Osteoblast (primary cell): Measurements from ENCODE around the gene WDR49. TPM values are rescaled to one million over a fixed set of nuclear protein-coding genes. Genes with fewer than 3 reads are reported as not detected.

Experiments used
- DNase-seq: peaks from one replicate; pipeline ENCODE4 v3.0.0; 2011; ENCODE audit warnings: low spot score, mixed read lengths; ENCODE audit not compliant: insufficient read length; ENCODE audit errors: missing footprints
- H2AFZ ChIP-seq: 2 replicates; pipeline ENCODE4 v1.6.0; 2011; ENCODE audit warnings: mild to moderate bottlenecking, low read length
- H3K27ac ChIP-seq: 2 replicates; pipeline ENCODE4 v1.5.1; 2011; ENCODE audit warnings: mild to moderate bottlenecking, low read depth, low read length, moderate library complexity
- H3K27me3 ChIP-seq: 2 replicates; pipeline ENCODE4 v1.6.0; 2012; ENCODE audit warnings: mild to moderate bottlenecking, control low read depth, inconsistent platforms, low read length, moderate library complexity; ENCODE audit not compliant: insufficient read depth
- H3K36me3 ChIP-seq: 2 replicates; pipeline ENCODE4 v1.5.1; 2011; ENCODE audit warnings: mild to moderate bottlenecking, low read length, control low read depth, moderate library complexity; ENCODE audit not compliant: insufficient read depth
- H3K4me1 ChIP-seq: 2 replicates; pipeline ENCODE4 v1.5.1; 2011; ENCODE audit warnings: mild to moderate bottlenecking, low read length, control low read depth, moderate library complexity; ENCODE audit not compliant: insufficient read depth
- H3K4me2 ChIP-seq: 2 replicates; pipeline ENCODE4 v1.6.0; 2011; ENCODE audit warnings: mild to moderate bottlenecking, low read length; ENCODE audit not compliant: insufficient read depth
- H3K4me3 ChIP-seq: fragments of 200-600 bp; sonication (generic); 3 replicates; pipeline ENCODE4 v1.5.1; 2012; ENCODE audit warnings: mild to moderate bottlenecking, low read length, inconsistent platforms; ENCODE audit not compliant: insufficient read depth
- H3K79me2 ChIP-seq: 2 replicates; pipeline ENCODE4 v1.6.0; 2012; ENCODE audit warnings: mild to moderate bottlenecking, low read length, control low read depth, inconsistent platforms; ENCODE audit not compliant: insufficient read depth
- H3K9me3 ChIP-seq: 2 replicates; pipeline ENCODE4 v1.5.1; 2011; ENCODE audit warnings: low read depth, low read length, control low read depth
- H4K20me1 ChIP-seq: 2 replicates; pipeline ENCODE4 v1.6.0; 2012; ENCODE audit warnings: mild to moderate bottlenecking, low read length, control low read depth; ENCODE audit not compliant: insufficient read depth
- total RNA-seq: library from RNA; depleted of rRNA; stranded (reverse); fragments of >200 nt; gene quantifications from 2 replicates; pipeline ENCODE4 v1.2.3, GENCODE V29; 2012
- TF ChIP-seq, protein P1 (sequence below): IDR thresholded peaks from 2 replicates; pipeline ENCODE4 v1.5.1; 2011; ENCODE audit warnings: mild to moderate bottlenecking, low read depth, low read length, moderate library complexity; ENCODE audit errors: extremely low read depth

The WDR49 gene
- total RNA-seq, 1 donor = under 0.01 TPM

- no peaks in the 10 kb centered on the region for H3K9me3 ChIP-seq
- no peak overlapping the region for H3K4me3 ChIP-seq
- H3K79me2 ChIP-seq = no peaks in the 10 kb centered on the region
- H3K4me2 ChIP-seq = no peak overlapping the region
- TF ChIP-seq, protein P1, sequence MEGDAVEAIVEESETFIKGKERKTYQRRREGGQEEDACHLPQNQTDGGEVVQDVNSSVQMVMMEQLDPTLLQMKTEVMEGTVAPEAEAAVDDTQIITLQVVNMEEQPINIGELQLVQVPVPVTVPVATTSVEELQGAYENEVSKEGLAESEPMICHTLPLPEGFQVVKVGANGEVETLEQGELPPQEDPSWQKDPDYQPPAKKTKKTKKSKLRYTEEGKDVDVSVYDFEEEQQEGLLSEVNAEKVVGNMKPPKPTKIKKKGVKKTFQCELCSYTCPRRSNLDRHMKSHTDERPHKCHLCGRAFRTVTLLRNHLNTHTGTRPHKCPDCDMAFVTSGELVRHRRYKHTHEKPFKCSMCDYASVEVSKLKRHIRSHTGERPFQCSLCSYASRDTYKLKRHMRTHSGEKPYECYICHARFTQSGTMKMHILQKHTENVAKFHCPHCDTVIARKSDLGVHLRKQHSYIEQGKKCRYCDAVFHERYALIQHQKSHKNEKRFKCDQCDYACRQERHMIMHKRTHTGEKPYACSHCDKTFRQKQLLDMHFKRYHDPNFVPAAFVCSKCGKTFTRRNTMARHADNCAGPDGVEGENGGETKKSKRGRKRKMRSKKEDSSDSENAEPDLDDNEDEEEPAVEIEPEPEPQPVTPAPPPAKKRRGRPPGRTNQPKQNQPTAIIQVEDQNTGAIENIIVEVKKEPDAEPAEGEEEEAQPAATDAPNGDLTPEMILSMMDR = no peak
- no peak for DNase-seq
- no peaks in the 10 kb centered on the region for H3K27me3 ChIP-seq
- no peaks in the 10 kb centered on the region for H3K36me3 ChIP-seq
- H2AFZ ChIP-seq = no peak overlapping the region
- no peaks in the 10 kb centered on the region for H3K4me1 ChIP-seq
- H4K20me1 ChIP-seq = no peaks in the 10 kb centered on the region
- H3K27ac ChIP-seq = no peak overlapping the region
Observed at GRCh38 chr3:167493244-167493643, 160.5 kb downstream of the WDR49 start.

DNA sequence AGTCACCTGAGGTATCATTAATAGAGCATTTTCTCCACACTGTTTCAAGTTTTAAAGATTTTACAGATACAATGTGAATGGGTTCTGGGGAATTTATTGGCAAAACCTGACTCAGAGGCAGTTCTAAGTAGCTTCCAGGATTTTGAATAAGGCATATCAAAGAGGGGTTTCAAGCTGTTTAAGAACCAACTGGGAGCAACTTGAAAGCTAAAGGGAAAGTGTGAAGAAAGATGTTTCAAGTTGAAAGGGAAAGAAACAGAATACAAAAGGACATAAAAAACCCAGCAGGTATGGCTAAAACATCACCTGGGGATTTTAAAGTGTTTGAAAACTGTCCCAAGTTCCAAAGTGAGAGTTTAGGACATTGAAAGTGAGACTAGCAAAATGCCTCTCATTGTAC is 162.1 kb downstream of the WDR49 start:
- no peak overlapping the region for H3K4me2 ChIP-seq
- TF ChIP-seq, protein P1 = no peak
- no peak overlapping the region for H3K27ac ChIP-seq

GRCh38 chr3:167489571-167489970 is 164.2 kb downstream of the WDR49 start:
- TF ChIP-seq, protein P1 = no peak
- no peaks in the 10 kb centered on the region for H4K20me1 ChIP-seq
- H2AFZ ChIP-seq = no peak overlapping the region
- no peaks in the 10 kb centered on the region for H3K27me3 ChIP-seq
- no peak for DNase-seq
- H3K36me3 ChIP-seq = no peaks in the 10 kb centered on the region
- no peak overlapping the region for H3K4me2 ChIP-seq
- no peaks in the 10 kb centered on the region for H3K4me1 ChIP-seq
- no peak overlapping the region for H3K27ac ChIP-seq
- H3K4me3 ChIP-seq = no peak overlapping the region
- no peaks in the 10 kb centered on the region for H3K79me2 ChIP-seq
- H3K9me3 ChIP-seq = no peaks in the 10 kb centered on the region

More for the DNA sequence above, 162.1 kb downstream of the WDR49 start:
- Histone ChIP-seq H3K27me3 (no peaks in the 10 kb centered on the region), H3K79me2 (no peaks in the 10 kb centered on the region), H4K20me1 (no peaks in the 10 kb centered on the region), H3K4me1 (no peaks in the 10 kb centered on the region), H3K9me3 (no peaks in the 10 kb centered on the region), H3K4me3 (no peak overlapping the region), H2AFZ (no peak overlapping the region), H3K36me3 (no peaks in the 10 kb centered on the region)
- DNase-seq = no peak

GRCh38 chr3:167487556-167487955 is 166.2 kb downstream of the WDR49 start:
- no peak for DNase-seq
- no peak overlapping the region for H3K4me3 ChIP-seq
- no peaks in the 10 kb centered on the region for H3K79me2 ChIP-seq
- no peaks in the 10 kb centered on the region for H3K4me1 ChIP-seq
- H3K36me3 ChIP-seq = no peaks in the 10 kb centered on the region
- H3K9me3 ChIP-seq = no peaks in the 10 kb centered on the region
- H3K4me2 ChIP-seq = no peak overlapping the region
- H3K27me3 ChIP-seq = no peaks in the 10 kb centered on the region
- TF ChIP-seq, protein P1 = no peak
- no peak overlapping the region for H2AFZ ChIP-seq
- no peaks in the 10 kb centered on the region for H4K20me1 ChIP-seq
- H3K27ac ChIP-seq = no peak overlapping the region
